Measurements from ENCODE around the gene SHANK2.

SHANK2 gene

GRCh38 chr11:71215425-71215965 is 36.9 kb downstream of the SHANK2 start:
- no peak for DNase-seq (ENCODE audit: low read depth, low spot score)
- no peaks in the 10 kb centered on the region for H3K27me3 ChIP-seq (ENCODE audit: insufficient read depth, insufficient read length)
- no peak overlapping the region for H3K4me3 ChIP-seq (ENCODE audit: insufficient read length, low read depth)
- H3K4me1 ChIP-seq (ENCODE audit: insufficient read depth, insufficient read length) = no peaks in the 10 kb centered on the region
- no peak for TF ChIP-seq SUZ12 (IDR thresholded peaks at IDR 0.05; ENCODE audit: extremely low read depth, insufficient read depth, insufficient read length)
- no peaks in the 10 kb centered on the region for H3K9me3 ChIP-seq (ENCODE audit: insufficient read depth, low read length)
- H3K9ac ChIP-seq (ENCODE audit: insufficient read length, low read depth) = no peak overlapping the region
- H3K36me3 ChIP-seq (ENCODE audit: insufficient read depth, insufficient read length, low read length) = no peaks in the 10 kb centered on the region

- H3K4me3 ChIP-seq (ENCODE audit: insufficient read length, low read depth) = no peak overlapping the region
Measured at GRCh38 chr11:71214553-71215424, 37.6 kb downstream of the SHANK2 start.

GRCh38 chr11:71213696-71214552 is 38.5 kb downstream of the SHANK2 start:
- Histone ChIP-seq H3K4me3 (ENCODE audit: insufficient read length, low read depth) (no peak overlapping the region), H3K9me3 (ENCODE audit: insufficient read depth, low read length) (no peaks in the 10 kb centered on the region), H3K27me3 (ENCODE audit: insufficient read depth, insufficient read length) (no peaks in the 10 kb centered on the region), H3K9ac (ENCODE audit: insufficient read length, low read depth) (no peak overlapping the region), H3K4me1 (ENCODE audit: insufficient read depth, insufficient read length) (no peaks in the 10 kb centered on the region), H3K36me3 (ENCODE audit: insufficient read depth, insufficient read length, low read length) (no peaks in the 10 kb centered on the region)
- no peak for DNase-seq (ENCODE audit: low read depth, low spot score)
- TF ChIP-seq YY1 (IDR thresholded peaks at IDR 0.05; ENCODE audit: insufficient read depth, insufficient read length) = no peak
- TF ChIP-seq SUZ12 (IDR thresholded peaks at IDR 0.05; ENCODE audit: extremely low read depth, insufficient read depth, insufficient read length) = no peak
- TF ChIP-seq ZNF274 (IDR thresholded peaks at IDR 0.05; ENCODE audit: low read depth, low read length) = no peak

More at GRCh38 chr11:71214553-71215424, 37.6 kb downstream of the SHANK2 start:
- H3K27me3 ChIP-seq (ENCODE audit: insufficient read depth, insufficient read length) = no peaks in the 10 kb centered on the region
- H3K36me3 ChIP-seq (ENCODE audit: insufficient read depth, insufficient read length, low read length) = no peaks in the 10 kb centered on the region
- no peak for DNase-seq (ENCODE audit: low read depth, low spot score)
- H3K9ac ChIP-seq (ENCODE audit: insufficient read length, low read depth) = no peak overlapping the region
- H3K9me3 ChIP-seq (ENCODE audit: insufficient read depth, low read length) = no peaks in the 10 kb centered on the region
- no peaks in the 10 kb centered on the region for H3K4me1 ChIP-seq (ENCODE audit: insufficient read depth, insufficient read length)
- TF ChIP-seq ZNF274 (IDR thresholded peaks at IDR 0.05; ENCODE audit: low read depth, low read length) = no peak
- no peak for TF ChIP-seq SUZ12 (IDR thresholded peaks at IDR 0.05; ENCODE audit: extremely low read depth, insufficient read depth, insufficient read length)
- no peak for TF ChIP-seq YY1 (IDR thresholded peaks at IDR 0.05; ENCODE audit: insufficient read depth, insufficient read length)

- no peak for TF ChIP-seq YY1 (IDR thresholded peaks at IDR 0.05; ENCODE audit: insufficient read depth, insufficient read length)
- Histone ChIP-seq H3K4me1 (ENCODE audit: insufficient read depth, insufficient read length) (no peaks in the 10 kb centered on the region), H3K27me3 (ENCODE audit: insufficient read depth, insufficient read length) (no peaks in the 10 kb centered on the region), H3K9me3 (ENCODE audit: insufficient read depth, low read length) (peaks cover 4% of the 10 kb centered on the region; the same call in 1 of the 2 replicates), H3K9ac (ENCODE audit: insufficient read length, low read depth) (no peak overlapping the region), H3K4me3 (ENCODE audit: insufficient read length, low read depth) (no peak overlapping the region), H3K36me3 (ENCODE audit: insufficient read depth, insufficient read length, low read length) (no peaks in the 10 kb centered on the region)
- no peak for DNase-seq (ENCODE audit: low read depth, low spot score)
Measured at GRCh38 chr11:71212871-71213559, 39.4 kb downstream of the SHANK2 start.

- no peaks in the 10 kb centered on the region for H3K27me3 ChIP-seq (ENCODE audit: insufficient read depth, insufficient read length)
- TF ChIP-seq ZNF274 (IDR thresholded peaks at IDR 0.05; ENCODE audit: low read depth, low read length) = no peak
- no peak for TF ChIP-seq YY1 (IDR thresholded peaks at IDR 0.05; ENCODE audit: insufficient read depth, insufficient read length)
- no peak for TF ChIP-seq SUZ12 (IDR thresholded peaks at IDR 0.05; ENCODE audit: extremely low read depth, insufficient read depth, insufficient read length)
- DNase-seq (ENCODE audit: low read depth, low spot score) = no peak
Measured at GRCh38 chr11:71211631-71212030, 40.7 kb downstream of the SHANK2 start.

GRCh38 chr11:71210861-71211260 is 41.5 kb downstream of the SHANK2 start:
- H3K27me3 ChIP-seq (ENCODE audit: insufficient read depth, insufficient read length) = no peaks in the 10 kb centered on the region
- no peaks in the 10 kb centered on the region for H3K4me1 ChIP-seq (ENCODE audit: insufficient read depth, insufficient read length)
- H3K9me3 ChIP-seq (ENCODE audit: insufficient read depth, low read length) = peaks cover 4% of the 10 kb centered on the region; the same call in 1 of the 2 replicates
- H3K4me3 ChIP-seq (ENCODE audit: insufficient read length, low read depth) = no peak overlapping the region
- H3K9ac ChIP-seq (ENCODE audit: insufficient read length, low read depth) = no peak overlapping the region
- H3K36me3 ChIP-seq (ENCODE audit: insufficient read depth, insufficient read length, low read length) = no peaks in the 10 kb centered on the region
- TF ChIP-seq SUZ12 (IDR thresholded peaks at IDR 0.05; ENCODE audit: extremely low read depth, insufficient read depth, insufficient read length) (no peak), ZNF274 (IDR thresholded peaks at IDR 0.05; ENCODE audit: low read depth, low read length) (no peak), YY1 (IDR thresholded peaks at IDR 0.05; ENCODE audit: insufficient read depth, insufficient read length) (no peak)
- no peak for DNase-seq (ENCODE audit: low read depth, low spot score)

More at GRCh38 chr11:71211631-71212030, 40.7 kb downstream of the SHANK2 start:
- H3K4me3 ChIP-seq (ENCODE audit: insufficient read length, low read depth) = no peak overlapping the region
- H3K4me1 ChIP-seq (ENCODE audit: insufficient read depth, insufficient read length) = no peaks in the 10 kb centered on the region
- H3K36me3 ChIP-seq (ENCODE audit: insufficient read depth, insufficient read length, low read length) = no peaks in the 10 kb centered on the region
- no peak overlapping the region for H3K9ac ChIP-seq (ENCODE audit: insufficient read length, low read depth)
- peaks cover 4% of the 10 kb centered on the region; the same call in 1 of the 2 replicates for H3K9me3 ChIP-seq (ENCODE audit: insufficient read depth, low read length)
